Hematopoietic multipotent progenitor cell treated with erythropoietin and hydrocortisone succinate and interleukin-3 and kit ligand, for 8 days (in vitro differentiated cells): Measurements from ENCODE around the gene ACBD3.

ENCODE experiments used
- DNase-seq: peaks from one replicate; pipeline ENCODE4 v3.0.0-alpha.2; 2015

ACBD3 gene

GRCh38 chr1:226132728-226133503, 53.6 kb downstream of the ACBD3 start:
- DNase-seq, result no peak

- peak; percentile 56 for DNase-seq
Measured at GRCh38 chr1:226131639-226132038, 54.9 kb downstream of the ACBD3 start.

- no peak for DNase-seq
Measured at GRCh38 chr1:226129230-226129629, 57.3 kb downstream of the ACBD3 start.

- DNase-seq, result no peak
Measured at GRCh38 chr1:226128487-226129075, 58.0 kb downstream of the ACBD3 start.

GRCh38 chr1:226126824-226127569, 59.5 kb downstream of the ACBD3 start:
- DNase-seq, result no peak

- DNase-seq, result no peak
Measured at GRCh38 chr1:226125831-226126230, 60.7 kb downstream of the ACBD3 start.

GRCh38 chr1:226125097-226125630, 61.4 kb downstream of the ACBD3 start:
- peak; percentile 79 for DNase-seq

GRCh38 chr1:226123591-226124471, 62.7 kb downstream of the ACBD3 start:
- DNase-seq, result no peak

GRCh38 chr1:226123212-226123560, 63.4 kb downstream of the ACBD3 start:
- no peak for DNase-seq

- DNase-seq, result peak; percentile 62
Measured at GRCh38 chr1:226121587-226122400, 64.7 kb downstream of the ACBD3 start.

- no peak for DNase-seq
Measured at GRCh38 chr1:226121049-226121586, 65.4 kb downstream of the ACBD3 start.

GRCh38 chr1:226120398-226120797, 66.1 kb downstream of the ACBD3 start:
- DNase-seq, result no peak

GRCh38 chr1:226119169-226119568, 67.4 kb downstream of the ACBD3 start:
- DNase-seq, result no peak

GRCh38 chr1:226118357-226118756, 68.2 kb downstream of the ACBD3 start:
- no peak for DNase-seq

- DNase-seq, result no peak
Measured at GRCh38 chr1:226117330-226117729, 69.2 kb downstream of the ACBD3 start.

GRCh38 chr1:226116673-226117072, 69.9 kb downstream of the ACBD3 start:
- no peak for DNase-seq

- no peak for DNase-seq
Measured at GRCh38 chr1:226112626-226113025, 73.9 kb downstream of the ACBD3 start.

- DNase-seq, result no peak
Measured at GRCh38 chr1:226111883-226112261, 74.7 kb downstream of the ACBD3 start.

GRCh38 chr1:226111098-226111882, 75.3 kb downstream of the ACBD3 start:
- DNase-seq, result peak; percentile 83

- peak; percentile 62 for DNase-seq
Measured at GRCh38 chr1:226110249-226111097, 76.1 kb downstream of the ACBD3 start.
